Lung (tissue), 12 donors: ENCODE data around the gene CCDC88A. TPM values are rescaled to one million over a fixed set of nuclear protein-coding genes. Genes with fewer than 3 reads are reported as not detected.

Experiments
- ATAC-seq: fragments of 200-7000 bp; cut with Tn5 transposase; one replicate; pipeline ENCODE4 v1.9.1; 2020; ENCODE audit warnings: moderate number of reproducible peaks; ENCODE audit not compliant: insufficient read depth, low FRiP score
- DNase-seq, 3 donors: peaks; one replicate each; pipeline ENCODE4 v3.0.0-alpha.2; 2013 to 2017
- H3K27ac ChIP-seq, 2 donors: one replicate each; pipeline ENCODE4 v1.5.1; 2013; ENCODE audit warnings: mild to moderate bottlenecking in 2 of 2, moderate library complexity in 2 of 2, control low read depth in 1 of 2, inconsistent platforms in 1 of 2, low read depth in 1 of 2, low read length in 1 of 2
- H3K27me3 ChIP-seq, 3 donors: one replicate each; pipeline ENCODE4 v1.5.1; 2013; ENCODE audit warnings: low read length in 2 of 3; ENCODE audit not compliant: control insufficient read depth in 3 of 3, insufficient read depth in 3 of 3
- H3K36me3 ChIP-seq, 4 donors: one replicate each; pipeline ENCODE4 v1.5.1; 2013; ENCODE audit warnings: low read length in 4 of 4, mild to moderate bottlenecking in 1 of 4, moderate library complexity in 1 of 4; ENCODE audit not compliant: control insufficient read depth in 4 of 4, insufficient read depth in 4 of 4
- H3K4me1 ChIP-seq, 5 donors: one replicate each; pipeline ENCODE4 v1.5.1; 2013; ENCODE audit warnings: low read length in 5 of 5, mild to moderate bottlenecking in 2 of 5, moderate library complexity in 1 of 5; ENCODE audit not compliant: control insufficient read depth in 5 of 5, insufficient read depth in 5 of 5
- H3K4me3 ChIP-seq: one replicate; pipeline ENCODE4 v1.5.1; 2013; ENCODE audit warnings: mild to moderate bottlenecking, control low read depth, moderate library complexity
- H3K9ac ChIP-seq, 2 donors: one replicate each; pipeline ENCODE4 v1.5.1; 2013; ENCODE audit warnings: low read length in 2 of 2, control low read depth in 1 of 2; ENCODE audit not compliant: insufficient read depth in 1 of 2
- H3K9me3 ChIP-seq, 4 donors: one replicate each; pipeline ENCODE4 v1.5.1; 2013; ENCODE audit warnings: low read length in 3 of 4, mild to moderate bottlenecking in 1 of 4, moderate library complexity in 1 of 4; ENCODE audit not compliant: control insufficient read depth in 4 of 4, insufficient read depth in 3 of 4
- CTCF ChIP-seq: IDR thresholded peaks from 2 replicates; pipeline ENCODE4 v1.5.1; 2012; ENCODE audit warnings: mild to moderate bottlenecking; ENCODE audit errors: control extremely low read depth, extremely low read depth
- WGBS, 2 donors: extraction: QIAGEN DNeasy Blood & Tissue Kit; methylation state at CpG; one replicate each; pipeline ENCODE4 v1.1.7; 2013; 5-methylcytosine and 5-hydroxymethylcytosine counted together
- polyA plus RNA-seq, 2 donors: library from polyadenylated mRNA; stranded (reverse); fragments of 200-250 nt; gene quantifications; one replicate each; pipeline ENCODE4 v1.2.1, GENCODE V29; 2013
- total RNA-seq, 2 donors: library from RNA; depleted of rRNA in 1 of 2; stranded (reverse); fragments of >200 nt in 1 of 2; gene quantifications; one replicate each; pipeline ENCODE4 v1.2.1, GENCODE V29; 2014 to 2021
- donor health status: control.
- donor health status: control.
- donor health status: Bipolar disorder and iron deficiency.
- donor health status: healthy.
- donor health status: DM: yes; HTN: yes; CAD: no.

The CCDC88A gene
- total and polyA plus RNA-seq, 4 donors: 13.3 to 91.9 (median 61.5) TPM

GRCh38 chr2:55418512-55419232 is 984 bp downstream of the CCDC88A start:
- DNase-seq (peak; percentile 16 to 54 (median 49)), ATAC-seq (no peak)
- Histone ChIP-seq H3K9me3 (peaks cover 0 to 2% (median 0%) of the 10 kb centered on the region in 4 donors), H3K4me1 (peaks cover 0 to 20% (median 0%) of the 10 kb centered on the region in 5 donors), H3K4me3 (peak overlapping the region; percentile 94), H3K27me3 (no peaks in the 10 kb centered on the region), H3K9ac (peak overlapping the region; percentile 80 to 97), H3K36me3 (peaks cover 0 to 5% (median under 1%) of the 10 kb centered on the region in 4 donors), H3K27ac (peak overlapping the region; percentile 81 to 92)
- TF ChIP-seq CTCF: no peak
- 1 to 3% methylated on average over 11 of the region's 11 CpGs for WGBS, 2 donors

DNA sequence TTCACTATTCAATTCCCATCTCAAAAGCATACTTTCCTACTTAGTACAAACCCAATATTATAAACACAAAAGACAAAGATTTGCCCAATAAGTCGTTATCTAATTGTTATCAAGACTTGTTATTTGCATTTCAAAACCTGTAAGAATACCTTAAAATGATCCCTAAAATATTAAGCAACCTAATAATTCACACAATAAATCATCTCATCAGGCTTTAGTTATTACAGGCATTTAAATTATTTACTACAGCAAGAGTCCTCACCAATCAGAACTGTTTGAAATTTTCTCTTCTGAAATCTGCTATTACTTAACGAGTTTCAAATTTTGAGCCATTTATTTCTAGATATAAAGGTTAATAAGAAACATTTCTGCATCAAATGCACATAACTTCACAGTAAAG is 1.6 kb downstream of the CCDC88A start:
- ATAC-seq: no peak
- Histone ChIP-seq H3K9me3 (peaks cover 0 to 2% (median 0%) of the 10 kb centered on the region in 4 donors), H3K27ac (no peak overlapping the region), H3K4me3 (no peak overlapping the region), H3K4me1 (peaks cover 0 to 20% (median 0%) of the 10 kb centered on the region in 5 donors), H3K27me3 (no peaks in the 10 kb centered on the region), H3K36me3 (peaks cover 0 to 5% (median 2%) of the 10 kb centered on the region in 4 donors), H3K9ac (peak overlapping the region in 1 of 2 donors; percentile 97)
- DNase-seq: peak in 2 of 3 donors; percentile 38 to 54
- 15 to 24% methylated on average over 2 of the region's 2 CpGs for WGBS, 2 donors
- no peak for TF ChIP-seq CTCF

DNA sequence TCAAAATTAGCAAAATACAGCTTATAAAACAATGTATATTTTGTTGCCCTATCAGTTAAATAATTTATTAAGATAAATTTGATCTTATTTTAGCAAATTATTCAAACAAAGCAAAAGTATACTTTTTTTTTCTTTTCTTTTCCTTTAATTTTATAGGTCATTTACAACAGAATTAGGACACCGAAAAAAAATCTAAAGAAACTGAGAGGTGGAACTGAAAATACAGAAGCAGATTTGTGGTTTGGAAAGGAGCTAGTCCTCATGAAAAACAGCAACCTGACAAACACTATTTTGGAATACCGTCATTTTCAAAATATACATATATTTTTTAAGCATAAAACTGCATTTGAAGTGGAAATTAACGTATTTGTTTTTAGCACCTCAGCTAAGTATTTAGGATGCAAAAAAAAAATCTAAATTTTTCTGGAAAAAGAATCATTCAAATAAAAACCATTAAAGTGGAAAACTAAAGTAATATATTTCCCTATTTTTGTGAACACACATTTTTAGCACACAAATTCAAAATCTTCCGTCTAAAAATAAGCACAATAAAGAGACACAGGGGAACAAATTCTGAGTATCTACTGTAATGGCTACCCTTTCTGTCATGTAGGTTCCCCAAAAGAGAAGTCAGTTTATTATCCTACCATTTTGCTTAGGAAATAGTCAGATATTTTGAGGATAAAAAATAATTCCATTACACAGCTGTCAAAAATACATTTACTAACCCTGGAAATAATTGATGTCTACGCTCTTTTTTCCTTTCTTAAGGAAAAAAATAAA is 2.7 kb downstream of the CCDC88A start:
- Histone ChIP-seq H3K4me3 (no peak overlapping the region), H3K36me3 (peaks cover 0 to 5% (median 4%) of the 10 kb centered on the region in 4 donors), H3K9me3 (peaks cover 0 to 2% (median 0%) of the 10 kb centered on the region in 4 donors), H3K9ac (no peak overlapping the region), H3K4me1 (peaks cover 0 to 20% (median 0%) of the 10 kb centered on the region in 5 donors), H3K27ac (no peak overlapping the region), H3K27me3 (no peaks in the 10 kb centered on the region)
- ATAC-seq (no peak), DNase-seq (peak in 1 of 3 donors; percentile 21)
- no peak for TF ChIP-seq CTCF
- 49 to 74% methylated on average over 5 of the region's 5 CpGs for WGBS, 2 donors
